PC-3 (cell line): ENCODE results near the gene TIMP2. TPM values are rescaled to one million over a fixed set of nuclear protein-coding genes. Genes with fewer than 3 reads are reported as not detected.
"Not testable (repeated sequence)": the region's sequence is repeated elsewhere in the genome, so short reads cannot be mapped to it uniquely, and the experiment has no call there.

Experiments
- ATAC-seq: fragments of 200-7000 bp; cut with Tn5 transposase; 2 replicates; pipeline ENCODE4 v1.9.1; 2020; ENCODE audit warnings: mild to moderate bottlenecking, moderate library complexity
- BruUV-seq: library from RNA; stranded (reverse); fragments of 400-500 nt; replicated peaks from 2 replicates; lab custom pipeline; 2021; lab: Mats Ljungman, UMichigan
- CTCF ChIA-PET: fragments of 300-600 bp; sonication (Branson Sonifier 250); formaldehyde crosslinking; loops from one replicate; lab custom pipeline; 2022; ENCODE audit warnings: antibody characterized with exemption; lab: Charles Lee
- POLR2A ChIA-PET: fragments of 300-600 bp; sonication (Branson Sonifier 250); formaldehyde crosslinking; loops from one replicate; lab custom pipeline; 2022; ENCODE audit warnings: antibody characterized with exemption; ENCODE audit not compliant: unreplicated experiment; lab: Charles Lee
- DNase-seq: peaks from one replicate; pipeline ENCODE4 v3.0.0-alpha.2; 2015
- H2AFZ ChIP-seq: fragments of 300-600 bp; sonication (generic); 2 replicates; pipeline ENCODE4 v1.6.0; 2016; ENCODE audit warnings: antibody characterized with exemption, low read length
- H3F3A ChIP-seq: fragments of 300-600 bp; sonication (generic); one replicate; pipeline ENCODE4 v1.6.0; 2017; ENCODE audit warnings: antibody characterized with exemption, low read length, control low read depth, mild to moderate bottlenecking; ENCODE audit not compliant: unreplicated experiment
- H3K27ac ChIP-seq: fragments of 300-600 bp; sonication (generic); 2 replicates; pipeline ENCODE4 v1.5.1; 2016; ENCODE audit warnings: mild to moderate bottlenecking, low read length
- H3K27me3 ChIP-seq: fragments of 300-600 bp; sonication (generic); 2 replicates; pipeline ENCODE4 v1.6.1; 2016; ENCODE audit warnings: low read length, mixed read lengths
- H3K36me3 ChIP-seq: fragments of 300-600 bp; sonication (generic); 2 replicates; pipeline ENCODE4 v1.6.1; 2016; ENCODE audit warnings: low read depth, mixed run types, low read length, mixed read lengths
- H3K4me1 ChIP-seq: fragments of 300-600 bp; sonication (generic); 2 replicates; pipeline ENCODE4 v1.5.1; 2016; ENCODE audit warnings: low read length; ENCODE audit not compliant: insufficient read depth
- H3K4me2 ChIP-seq: fragments of 300-600 bp; sonication (generic); 2 replicates; pipeline ENCODE4 v1.6.0; 2016; ENCODE audit warnings: low read length
- H3K4me3 ChIP-seq: fragments of 300-600 bp; sonication (generic); 2 replicates; pipeline ENCODE4 v1.5.1; 2016; ENCODE audit warnings: mild to moderate bottlenecking, low read length, mixed read lengths
- H3K79me2 ChIP-seq: fragments of 300-600 bp; sonication (generic); 2 replicates; pipeline ENCODE4 v1.6.1; 2017; ENCODE audit warnings: low read length, mixed read lengths
- H3K9ac ChIP-seq: fragments of 300-600 bp; sonication (generic); 2 replicates; pipeline ENCODE4 v1.6.0; 2016; ENCODE audit warnings: mild to moderate bottlenecking, low read length
- H3K9me2 ChIP-seq: fragments of 300-600 bp; sonication (generic); replicated peaks from 2 replicates; pipeline ENCODE4 v1.6.1; 2016; ENCODE audit warnings: mixed run types, low read length, mixed read lengths
- H3K9me3 ChIP-seq: fragments of 300-600 bp; sonication (generic); 2 replicates; pipeline ENCODE4 v1.6.1; 2016; ENCODE audit warnings: low read length, mixed read lengths
- H4K20me1 ChIP-seq: fragments of 300-600 bp; sonication (generic); 2 replicates; pipeline ENCODE4 v1.6.1; 2016; ENCODE audit warnings: low read length, mixed read lengths
- CTCF ChIP-seq: fragments of 300-600 bp; sonication (generic); conservative IDR thresholded peaks from 2 replicates; pipeline ENCODE4 v1.5.1; 2017; ENCODE audit warnings: antibody characterized with exemption, low read depth, mild to moderate bottlenecking, low read length
- EZH2 ChIP-seq: fragments of 300-600 bp; sonication (generic); IDR thresholded peaks from one replicate; pipeline ENCODE4 v1.6.1; 2017; ENCODE audit warnings: antibody characterized with exemption, mild to moderate bottlenecking, low read length; ENCODE audit not compliant: unreplicated experiment
- EZH2phosphoT487 ChIP-seq: fragments of 300-600 bp; sonication (generic); IDR thresholded peaks from 2 replicates; pipeline ENCODE4 v1.6.1; 2018; ENCODE audit warnings: mild to moderate bottlenecking, antibody characterized with exemption, low read length, borderline replicate concordance
- intact Hi-C: fragments of 100-400 bp; cut with micrococcal nuclease; formaldehyde crosslinking; loops from 2 replicates; pipeline ENCODE4 v1.9.0; 2023
- total RNA-seq: library from RNA; depleted of rRNA; stranded (reverse); fragments of >200 nt; gene quantifications from 2 replicates; pipeline ENCODE4 v1.2.3, GENCODE V29; 2014

TIMP2 gene
- total RNA-seq, 1 experiment from 2014 or later = 60.1 TPM

- intact Hi-C loops = no loop called here
- H3K27ac ChIP-seq = no peak overlapping the region
- CTCF ChIA-PET = no interaction called here
- no peak overlapping the region for H2AFZ ChIP-seq
- no peak for TF ChIP-seq EZH2
- TF ChIP-seq CTCF = no peak
- TF ChIP-seq EZH2phosphoT487 = no peak
- POLR2A ChIA-PET = no interaction called here
- no peak overlapping the region for H3K4me3 ChIP-seq
- H3K9me3 ChIP-seq = no peaks in the 10 kb centered on the region
- H3K9ac ChIP-seq = no peak overlapping the region
- ATAC-seq (no peak), DNase-seq (no peak)
- H3K79me2 ChIP-seq = peaks cover 14% of the 10 kb centered on the region
- H3K4me2 ChIP-seq = no peak overlapping the region
- no peaks in the 10 kb centered on the region for H3K9me2 ChIP-seq
- no peaks in the 10 kb centered on the region for H3K36me3 ChIP-seq
- no TSS peak for BruUV-seq
- no peaks in the 10 kb centered on the region for H3F3A ChIP-seq
- 0 out of 2 replicates have a peak, but pooled peaks cover 6% of the 10 kb centered on the region for H4K20me1 ChIP-seq
- peaks cover 11% of the 10 kb centered on the region for H3K4me1 ChIP-seq
- no peaks in the 10 kb centered on the region for H3K27me3 ChIP-seq
Measured at GRCh38 chr17:78890498-78890897, 34.7 kb downstream of the TIMP2 start.

- H3K27me3 ChIP-seq, ATAC-seq, H3K36me3 ChIP-seq, H3K9me3 ChIP-seq, POLR2A ChIA-PET, CTCF ChIA-PET, H3K27ac ChIP-seq, DNase-seq, H3K9ac ChIP-seq, H3K4me2 ChIP-seq, H4K20me1 ChIP-seq, H3K4me3 ChIP-seq, BruUV-seq, H3F3A ChIP-seq, H3K9me2 ChIP-seq, H2AFZ ChIP-seq, intact Hi-C loops: not testable (repeated sequence)
- H3K4me1 ChIP-seq = peaks cover 14% of the 10 kb centered on the region
- H3K79me2 ChIP-seq = peaks cover 18% of the 10 kb centered on the region
Measured at GRCh38 chr17:78890096-78890495, 35.1 kb downstream of the TIMP2 start.

GRCh38 chr17:78889531-78889930 lies 35.7 kb downstream of the TIMP2 start:
- Histone ChIP-seq H3K9me2 (no peaks in the 10 kb centered on the region), H3K36me3 (no peaks in the 10 kb centered on the region), H3K9ac (no peak overlapping the region), H3K27me3 (no peaks in the 10 kb centered on the region), H3K4me3 (no peak overlapping the region), H3K4me1 (peaks cover 20% of the 10 kb centered on the region), H3K4me2 (no peak overlapping the region), H3K79me2 (peaks cover 24% of the 10 kb centered on the region), H2AFZ (no peak overlapping the region), H3K9me3 (no peaks in the 10 kb centered on the region), H3K27ac (no peak overlapping the region), H4K20me1 (0 out of 2 replicates have a peak, but pooled peaks cover 6% of the 10 kb centered on the region), H3F3A (no peaks in the 10 kb centered on the region)
- CTCF ChIA-PET = no interaction called here
- DNase-seq (no peak), ATAC-seq (no peak)
- BruUV-seq = no TSS peak
- no peak for TF ChIP-seq CTCF
- TF ChIP-seq EZH2phosphoT487 = no peak
- TF ChIP-seq EZH2 = no peak
- intact Hi-C loops = no loop called here
- POLR2A ChIA-PET = no interaction called here
